ENCODE data around the gene FOXP4.

The FOXP4 gene

DNA sequence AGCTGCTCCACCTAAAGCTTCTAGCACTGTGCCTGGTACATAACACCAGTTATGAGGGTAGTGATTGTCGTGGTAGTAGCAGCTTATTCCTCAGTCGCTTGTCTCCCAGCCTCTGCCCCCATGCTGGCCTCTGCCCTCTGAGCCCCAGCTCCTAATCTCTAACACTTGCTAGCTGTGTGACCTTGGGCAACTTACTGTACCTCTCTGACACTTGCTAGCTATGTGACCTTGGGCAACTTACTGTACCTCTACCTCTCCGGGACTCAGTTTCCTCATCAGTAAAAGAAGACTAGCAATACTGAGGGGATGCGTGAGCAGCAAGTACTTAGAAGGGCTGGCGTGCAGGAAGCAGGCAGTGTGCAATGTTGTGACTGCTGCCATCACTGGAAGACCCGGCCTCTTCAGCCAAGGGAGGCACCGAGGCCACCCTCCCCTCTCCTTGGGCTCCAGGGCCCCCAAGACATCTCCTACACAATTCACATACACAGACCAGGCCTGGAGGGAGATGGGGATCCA, 101.9 kb downstream of the FOXP4 start:
- Histone ChIP-seq H3K9ac (ENCODE audit: low read length) (no peak overlapping the region), H3K79me2 (ENCODE audit: insufficient read depth, low read length) (no peaks in the 10 kb centered on the region), H3K9me3 (ENCODE audit: low read length) (no peaks in the 10 kb centered on the region), H3K9me2 (ENCODE audit: low read depth, low read length) (no peaks in the 10 kb centered on the region), H3K36me3 (ENCODE audit: insufficient read depth, low read length) (no peaks in the 10 kb centered on the region), H3K27me3 (ENCODE audit: insufficient read depth, low read length) (peaks cover 4% of the 10 kb centered on the region; the same call in 1 of the 2 replicates), H3K27ac (ENCODE audit: low read depth, low read length, poor library complexity, severe bottlenecking) (no peak overlapping the region), H3K4me2 (ENCODE audit: low read length) (no peak overlapping the region), H3K4me3 (ENCODE audit: low read depth, low read length, poor library complexity, severe bottlenecking) (no peak overlapping the region), H4K20me1 (ENCODE audit: insufficient read depth, low read length) (no peaks in the 10 kb centered on the region), H3K4me1 (ENCODE audit: insufficient read depth, low read length, severe bottlenecking) (no peaks in the 10 kb centered on the region), H3F3A (ENCODE audit: insufficient read depth, low read length) (no peaks in the 10 kb centered on the region), H2AFZ (ENCODE audit: low read length) (no peak overlapping the region)
- TF ChIP-seq CTCF (IDR thresholded peaks at IDR 0.05; ENCODE audit: low read length): no peak
- TF ChIP-seq EZH2 (IDR thresholded peaks at IDR 0.05; ENCODE audit: borderline replicate concordance, low read length): no peak

- no peak overlapping the region for H3K4me2 ChIP-seq (ENCODE audit: low read length)
- H3K9me2 ChIP-seq (ENCODE audit: low read depth, low read length): no peaks in the 10 kb centered on the region
- no peaks in the 10 kb centered on the region for H3K4me1 ChIP-seq (ENCODE audit: insufficient read depth, low read length, severe bottlenecking)
- no peaks in the 10 kb centered on the region for H3K79me2 ChIP-seq (ENCODE audit: insufficient read depth, low read length)
- H3F3A ChIP-seq (ENCODE audit: insufficient read depth, low read length): no peaks in the 10 kb centered on the region
- no peaks in the 10 kb centered on the region for H4K20me1 ChIP-seq (ENCODE audit: insufficient read depth, low read length)
- H3K36me3 ChIP-seq (ENCODE audit: insufficient read depth, low read length): no peaks in the 10 kb centered on the region
- TF ChIP-seq EZH2 (IDR thresholded peaks at IDR 0.05; ENCODE audit: borderline replicate concordance, low read length) (no peak), CTCF (IDR thresholded peaks at IDR 0.05; ENCODE audit: low read length) (no peak)
- no peak overlapping the region for H2AFZ ChIP-seq (ENCODE audit: low read length)
- no peaks in the 10 kb centered on the region for H3K9me3 ChIP-seq (ENCODE audit: low read length)
- H3K4me3 ChIP-seq (ENCODE audit: low read depth, low read length, poor library complexity, severe bottlenecking): no peak overlapping the region
- H3K9ac ChIP-seq (ENCODE audit: low read length): no peak overlapping the region
- H3K27me3 ChIP-seq (ENCODE audit: insufficient read depth, low read length): peaks cover 4% of the 10 kb centered on the region; the same call in 1 of the 2 replicates
- no peak overlapping the region for H3K27ac ChIP-seq (ENCODE audit: low read depth, low read length, poor library complexity, severe bottlenecking)
Measured at GRCh38 chr6:41648921-41649320, 102.7 kb downstream of the FOXP4 start.

DNA sequence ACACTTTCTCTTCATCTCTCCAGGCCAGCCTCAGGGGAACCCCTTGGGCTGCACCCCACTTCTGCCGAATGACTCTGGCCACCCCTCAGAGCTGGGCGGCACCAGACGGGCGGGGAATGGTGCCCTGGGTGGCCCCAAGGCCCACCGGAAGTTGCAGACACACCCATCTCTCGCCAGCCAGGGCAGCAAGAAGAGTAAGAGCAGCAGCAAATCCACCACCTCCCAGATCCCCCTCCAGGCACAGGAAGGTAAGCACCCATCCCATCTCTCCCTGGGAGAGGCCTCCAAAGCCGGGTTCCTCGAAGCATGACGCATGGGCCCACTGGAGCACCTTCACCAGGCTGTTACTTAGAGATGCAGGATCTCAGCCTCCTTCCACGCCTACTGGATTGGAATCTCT, 103.4 kb downstream of the FOXP4 start:
- Histone ChIP-seq H3K79me2 (ENCODE audit: insufficient read depth, low read length) (no peaks in the 10 kb centered on the region), H3K27ac (ENCODE audit: low read depth, low read length, poor library complexity, severe bottlenecking) (no peak overlapping the region), H3K9me2 (ENCODE audit: low read depth, low read length) (no peaks in the 10 kb centered on the region), H3K4me1 (ENCODE audit: insufficient read depth, low read length, severe bottlenecking) (no peaks in the 10 kb centered on the region), H3K9me3 (ENCODE audit: low read length) (no peaks in the 10 kb centered on the region), H3K4me2 (ENCODE audit: low read length) (no peak overlapping the region), H3F3A (ENCODE audit: insufficient read depth, low read length) (no peaks in the 10 kb centered on the region), H3K27me3 (ENCODE audit: insufficient read depth, low read length) (peaks cover 4% of the 10 kb centered on the region; the same call in 1 of the 2 replicates), H3K9ac (ENCODE audit: low read length) (no peak overlapping the region), H3K36me3 (ENCODE audit: insufficient read depth, low read length) (no peaks in the 10 kb centered on the region), H2AFZ (ENCODE audit: low read length) (no peak overlapping the region), H3K4me3 (ENCODE audit: low read depth, low read length, poor library complexity, severe bottlenecking) (no peak overlapping the region), H4K20me1 (ENCODE audit: insufficient read depth, low read length) (no peaks in the 10 kb centered on the region)
- no peak for TF ChIP-seq EZH2 (IDR thresholded peaks at IDR 0.05; ENCODE audit: borderline replicate concordance, low read length)
- TF ChIP-seq CTCF (IDR thresholded peaks at IDR 0.05; ENCODE audit: low read length): no peak

Measured in OCI-LY1 (cell line).